Hippocampal formation (tissue), 2 donors: Measurements from ENCODE around the gene AGR2.
"Not testable (repeated sequence)": the region's sequence is repeated elsewhere in the genome, so short reads cannot be mapped to it uniquely, and the experiment has no call there.

Source experiments
- DNase-seq, 2 donors: peaks; one replicate each; lab custom pipeline; 2025; lab: John Stamatoyannopoulos, UW

AGR2 gene

DNA sequence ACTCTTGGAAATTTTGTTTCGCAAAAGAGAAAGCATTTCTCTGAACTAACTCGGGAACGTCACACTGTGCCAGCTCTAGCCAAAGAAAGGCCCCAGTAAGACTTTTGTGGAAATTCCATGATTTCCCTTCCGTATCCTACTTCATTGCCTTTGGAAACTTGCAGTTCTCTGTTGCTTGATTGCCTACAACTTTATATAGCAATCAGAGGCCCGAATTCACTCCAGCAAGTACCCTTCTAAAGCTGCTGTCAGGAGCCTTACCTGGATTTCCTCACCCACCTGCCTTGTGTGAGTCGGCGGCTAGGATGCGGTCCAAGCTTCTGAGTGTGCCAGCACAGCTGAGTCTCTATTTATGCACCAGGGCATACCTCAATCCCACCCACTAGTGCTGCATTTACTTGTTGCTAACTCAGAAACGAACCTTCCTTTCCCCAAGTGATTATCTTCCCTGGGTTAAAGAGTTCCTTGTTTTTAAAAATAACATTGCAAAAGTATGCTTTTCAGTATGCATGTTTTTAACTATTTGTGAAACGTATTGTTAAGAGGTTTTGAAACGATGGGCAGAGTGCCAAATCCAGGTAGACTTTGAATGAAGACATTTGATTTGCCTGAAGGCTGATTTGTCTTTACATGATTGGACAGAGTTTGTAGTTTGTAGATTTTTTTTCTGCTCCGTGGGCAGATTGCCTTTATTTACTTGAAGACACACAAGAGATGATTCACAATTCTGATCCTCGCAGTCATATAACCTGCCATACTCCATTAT, at the start of gene AGR2:
Gene AGR2, minus strand, starts transcription at position 326 of the 766 bp plus-strand sequence. CDS start 3,203 bp downstream, outside the sequence.
- no peak for DNase-seq

DNA sequence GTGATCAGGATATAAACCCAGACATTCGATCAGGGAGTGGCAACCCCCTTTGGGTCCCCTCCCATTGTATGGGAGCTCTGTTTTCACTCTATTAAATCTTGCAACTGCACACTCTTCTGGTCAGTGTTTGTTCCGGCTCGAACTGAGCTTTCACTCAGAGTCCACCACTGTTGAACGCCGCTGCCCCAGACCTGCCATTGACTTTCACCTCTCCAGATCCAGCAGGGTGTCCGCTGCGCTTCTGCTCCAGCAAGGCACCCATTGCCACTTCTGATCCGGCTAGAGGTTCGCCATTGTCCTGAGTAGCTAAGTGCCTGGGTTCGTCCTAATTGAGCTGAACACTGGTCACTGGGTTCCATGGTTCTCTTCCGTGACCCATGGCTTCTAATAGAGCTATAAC, 48.4 kb upstream of the AGR2 start:
- not testable (repeated sequence) for DNase-seq

DNA sequence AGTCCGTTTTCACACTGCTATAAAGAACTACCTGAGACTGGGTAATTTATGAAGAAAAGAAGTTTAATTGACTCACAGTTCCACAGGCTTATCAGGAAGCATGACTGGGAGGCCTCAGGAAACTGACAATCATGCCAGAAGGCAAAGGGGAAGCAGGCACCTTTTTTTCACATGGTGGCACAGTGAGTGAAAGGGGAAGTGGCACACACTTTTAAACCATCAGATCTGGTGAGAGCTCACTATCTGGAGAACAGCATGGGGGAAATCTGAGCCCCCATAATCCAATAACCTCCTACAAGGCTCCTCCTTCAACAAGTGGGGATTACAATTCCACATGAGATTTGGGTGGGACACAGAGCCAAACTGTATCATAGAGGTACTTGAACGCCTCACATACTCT, 47.0 kb upstream of the AGR2 start:
- DNase-seq = no peak

DNA sequence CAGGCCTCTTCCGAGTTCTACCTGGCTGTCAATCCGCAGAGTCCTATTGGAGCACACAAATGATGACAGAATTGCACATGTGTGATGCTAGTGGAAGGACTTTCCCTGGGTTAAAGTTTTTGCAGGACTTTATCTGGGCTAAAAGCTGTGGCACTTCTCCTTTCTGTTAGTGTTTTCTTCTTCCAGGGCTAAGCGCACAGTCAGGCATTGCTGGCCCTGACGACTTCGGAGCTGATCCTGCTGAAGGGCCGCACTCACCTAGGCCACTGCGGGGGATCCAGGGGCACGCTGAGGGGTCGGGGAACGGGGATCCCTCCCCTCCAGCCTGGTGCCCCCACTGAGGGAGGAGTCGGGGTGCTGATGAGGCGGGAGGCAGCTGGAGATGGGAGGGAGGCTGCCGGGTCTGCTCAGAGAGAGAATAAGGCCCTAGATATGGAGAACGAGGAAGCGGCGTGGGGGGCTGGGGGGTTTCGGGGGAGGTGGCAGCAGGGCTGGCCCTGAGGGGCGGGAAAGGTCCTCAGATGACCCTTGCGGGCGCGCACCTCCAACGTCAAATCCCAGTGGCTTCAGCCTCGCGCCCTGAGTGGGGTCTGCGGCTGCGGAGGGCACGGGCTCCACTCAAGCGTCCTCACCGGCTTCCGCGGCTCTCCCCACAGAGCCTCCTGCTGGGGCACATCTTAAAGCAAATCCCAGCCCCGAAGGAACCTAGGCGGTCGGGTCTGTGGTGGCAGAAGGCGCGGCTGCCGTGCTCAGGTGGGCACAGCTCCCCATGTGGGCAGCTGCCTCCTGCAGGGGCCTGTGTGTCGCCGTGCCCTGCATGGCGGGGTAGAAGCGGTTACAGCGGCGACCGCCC, 46.0 kb upstream of the AGR2 start:
- no peak for DNase-seq

GRCh38 chr7:16849296-16850148, 44.7 kb upstream of the AGR2 start:
- no peak for DNase-seq

DNA sequence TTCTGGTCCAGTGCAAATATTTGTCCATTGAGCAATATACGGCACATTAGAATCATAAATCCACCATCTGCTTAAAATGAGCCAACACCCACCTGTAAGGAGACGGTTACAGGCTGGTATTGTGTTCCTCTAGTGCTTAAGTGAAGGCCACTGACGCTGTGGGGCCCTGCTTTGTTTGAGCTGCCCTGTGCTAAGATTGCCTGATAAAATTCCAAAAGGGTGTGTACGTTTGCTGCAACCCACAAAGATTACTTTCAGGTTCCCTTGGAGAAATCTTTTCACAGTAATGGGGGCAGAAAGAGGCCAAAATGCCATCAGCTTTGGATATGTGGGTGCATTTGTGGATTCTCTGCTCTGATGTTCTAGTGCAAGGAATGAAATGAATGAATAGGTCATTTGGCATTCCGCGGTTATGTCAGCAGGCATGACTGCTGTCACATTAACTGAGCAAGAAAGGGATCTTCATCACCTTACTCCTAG, 42.6 kb upstream of the AGR2 start:
- no peak for DNase-seq

DNA sequence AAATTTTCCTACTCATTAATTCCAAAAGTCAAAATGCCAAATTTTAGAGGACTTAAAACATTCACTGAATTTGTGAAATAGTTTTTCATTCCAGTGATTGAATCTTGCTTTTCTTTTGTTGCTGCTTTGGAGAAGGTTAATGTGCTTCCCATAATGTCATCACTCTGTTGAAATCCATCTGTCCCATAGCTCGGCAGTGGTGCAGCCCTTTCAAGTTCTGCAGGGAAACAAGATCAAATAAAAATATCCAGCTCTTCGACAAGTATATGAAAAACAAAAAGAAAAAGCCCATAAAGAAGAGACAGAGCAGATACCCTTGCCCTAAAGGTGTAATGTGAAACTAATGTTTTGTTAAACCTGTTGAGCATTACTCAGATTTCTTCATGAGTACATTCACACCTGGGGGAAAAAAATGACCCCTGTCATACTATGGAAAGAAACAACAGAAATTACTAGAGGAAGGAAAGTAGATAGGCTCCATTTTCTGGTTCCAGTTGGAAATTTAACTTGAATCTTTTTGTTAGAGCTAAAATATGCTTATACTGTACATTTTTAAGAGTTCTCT, 41.9 kb upstream of the AGR2 start:
- DNase-seq = no peak

GRCh38 chr7:16845746-16846145, 40.9 kb upstream of the AGR2 start:
- DNase-seq = no peak

DNA sequence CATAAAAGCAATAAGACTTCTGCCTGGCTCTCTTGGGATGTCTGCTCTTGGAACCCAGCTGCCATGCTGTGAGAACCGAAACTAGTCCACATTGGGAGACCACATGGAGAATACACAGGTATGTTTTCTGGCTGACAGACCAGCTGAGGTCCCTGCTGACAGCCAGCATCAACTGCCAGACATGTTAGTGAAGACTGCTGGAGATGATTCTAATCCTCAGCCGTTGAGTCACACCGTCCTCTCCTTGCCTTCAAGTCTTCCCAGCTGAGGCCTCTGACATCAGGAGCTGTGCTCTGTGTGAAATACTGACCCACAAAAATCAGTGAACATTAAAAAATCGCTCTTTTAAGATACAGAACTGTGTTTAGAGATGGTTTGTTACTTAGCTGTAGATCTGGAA, 36.9 kb upstream of the AGR2 start:
- no peak for DNase-seq

DNA sequence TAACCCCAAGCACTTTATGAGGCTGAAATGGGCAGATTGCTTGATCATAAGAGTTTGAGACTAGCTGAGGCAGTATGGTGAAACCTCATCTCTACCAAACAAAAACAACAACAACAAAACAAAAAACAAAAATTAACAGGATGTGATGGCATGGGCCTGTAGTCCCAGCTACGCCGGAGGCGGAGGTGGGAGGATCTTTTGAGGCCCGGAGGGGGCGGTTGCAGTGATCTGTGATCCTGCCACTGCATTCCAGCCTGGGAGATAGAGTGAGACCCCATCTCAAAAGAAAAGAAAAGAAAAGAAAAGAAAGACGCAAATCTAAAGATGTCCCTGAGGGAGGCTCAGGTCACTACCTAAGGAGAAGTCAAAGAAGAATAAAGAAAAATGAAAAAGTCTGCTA, 35.3 kb upstream of the AGR2 start:
- no peak for DNase-seq

- no peak for DNase-seq
Observed at GRCh38 chr7:16839646-16840045, 34.8 kb upstream of the AGR2 start.

GRCh38 chr7:16838891-16839290, 34.1 kb upstream of the AGR2 start:
- DNase-seq = no peak

DNA sequence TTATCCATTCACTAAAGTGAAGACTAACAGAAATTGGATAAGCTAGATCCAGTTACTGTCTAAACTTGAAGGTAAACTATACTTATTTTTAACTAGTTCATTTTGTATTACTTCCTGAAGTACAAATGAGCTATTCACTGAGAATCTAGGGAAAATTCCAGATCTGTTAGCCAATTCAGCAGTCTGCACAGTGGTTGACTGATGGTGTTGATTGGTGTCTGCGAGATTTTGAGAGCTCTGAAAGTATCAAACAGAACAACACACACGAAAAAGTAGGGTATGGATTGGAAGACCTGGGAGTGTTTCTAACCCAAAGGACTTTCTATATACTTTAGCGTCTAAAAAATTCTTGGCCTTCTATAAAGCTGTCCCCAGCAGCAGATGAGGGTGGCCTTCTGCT, 33.6 kb upstream of the AGR2 start:
- DNase-seq = no peak

DNA sequence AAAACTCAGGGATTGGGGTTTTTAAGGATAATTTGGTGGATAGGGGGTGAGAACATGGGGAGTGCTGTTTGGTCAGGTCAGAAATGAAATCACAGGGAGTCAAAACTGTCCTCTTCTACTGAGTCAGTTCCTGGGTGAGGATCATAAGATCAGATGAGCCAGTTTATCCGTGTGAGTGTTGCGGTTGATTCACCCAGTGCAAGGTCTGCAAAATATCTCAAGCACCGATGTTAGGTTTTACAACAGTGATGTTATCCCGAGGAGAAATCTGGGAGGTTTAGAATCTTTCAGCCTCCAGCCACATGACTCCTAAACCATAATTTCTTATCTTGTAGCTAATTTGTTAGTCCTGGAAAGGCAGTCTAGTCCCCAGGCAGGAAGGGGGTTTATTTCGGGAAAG, 31.7 kb upstream of the AGR2 start:
- DNase-seq = no peak

DNA sequence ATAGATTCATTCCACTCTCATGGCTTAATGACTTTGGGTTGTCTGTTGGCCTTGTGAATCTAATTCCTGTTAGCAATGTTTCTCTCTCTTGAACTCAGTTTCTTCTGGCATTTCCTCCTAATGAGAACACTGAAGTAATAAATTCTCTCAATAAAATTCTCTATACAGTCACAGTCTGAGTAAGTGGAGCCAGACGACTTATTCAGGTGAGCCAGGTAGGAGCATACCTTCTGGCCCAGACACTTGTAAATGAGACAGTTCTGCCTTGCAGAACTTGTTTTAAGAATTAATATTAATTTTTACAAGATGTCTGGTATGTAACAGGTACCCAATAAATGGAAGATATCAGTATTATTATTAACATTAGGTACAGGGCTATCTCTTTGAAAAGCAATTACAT, 28.6 kb upstream of the AGR2 start:
- no peak for DNase-seq

DNA sequence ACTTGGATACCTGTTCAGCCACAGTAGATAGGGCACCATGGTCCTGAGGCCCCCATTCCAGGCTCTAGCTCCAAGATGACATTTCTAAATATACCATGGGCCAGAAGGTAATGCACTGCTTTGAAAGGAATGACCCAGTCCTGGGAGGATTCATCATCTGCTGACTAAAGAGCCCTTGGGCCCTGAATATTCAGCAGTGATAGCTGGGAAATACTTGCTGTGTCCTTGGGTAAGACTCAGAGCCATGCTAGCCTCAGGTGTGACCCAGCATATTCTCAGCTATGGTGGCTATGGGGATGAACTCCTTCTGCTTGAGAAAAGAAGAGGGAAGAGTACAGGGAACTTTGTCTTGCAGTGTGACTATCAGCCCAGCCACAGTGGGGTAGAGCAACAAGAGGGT, 21.3 kb upstream of the AGR2 start:
- DNase-seq = no peak

DNA sequence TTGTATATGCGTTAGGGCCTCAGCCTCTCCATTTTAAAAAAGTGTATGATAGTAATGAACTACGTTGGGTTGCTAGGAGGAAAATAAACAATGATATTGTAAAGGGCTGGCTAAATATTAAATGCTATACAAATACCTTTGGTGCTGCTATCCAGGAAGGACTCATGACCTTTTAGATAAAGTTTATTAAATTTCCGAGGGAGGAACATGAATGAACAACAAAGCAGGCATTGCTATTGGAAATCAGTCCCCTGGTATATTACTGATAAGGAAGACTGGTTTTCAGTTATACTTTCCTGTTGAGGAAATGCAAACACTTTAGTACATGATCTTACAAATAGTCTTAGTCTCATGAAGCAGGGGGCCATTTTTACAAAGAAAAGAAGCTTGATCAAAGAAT, 17.2 kb upstream of the AGR2 start:
- no peak for DNase-seq

DNA sequence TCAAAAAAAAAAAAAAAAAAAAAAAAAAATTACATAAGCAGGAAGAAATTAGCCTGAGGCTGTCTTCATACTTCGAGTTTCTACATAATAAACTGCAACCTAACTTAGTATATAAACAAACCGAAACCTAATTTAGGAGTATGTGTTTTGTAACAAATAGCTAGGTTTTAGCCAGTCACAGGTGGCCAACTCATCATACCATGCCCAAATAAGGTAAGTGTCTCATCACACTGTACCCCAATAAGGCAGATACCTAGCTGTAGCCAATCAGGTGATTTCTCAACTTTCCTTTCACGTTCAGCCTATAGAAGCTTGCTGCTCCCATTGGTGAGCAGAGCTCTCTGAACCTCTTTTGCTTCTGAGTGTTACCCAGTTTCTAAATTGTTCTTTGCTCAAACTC, 13.9 kb upstream of the AGR2 start:
- DNase-seq = no peak

- DNase-seq = no peak
Observed at GRCh38 chr7:16817536-16817935, 12.7 kb upstream of the AGR2 start.

DNA sequence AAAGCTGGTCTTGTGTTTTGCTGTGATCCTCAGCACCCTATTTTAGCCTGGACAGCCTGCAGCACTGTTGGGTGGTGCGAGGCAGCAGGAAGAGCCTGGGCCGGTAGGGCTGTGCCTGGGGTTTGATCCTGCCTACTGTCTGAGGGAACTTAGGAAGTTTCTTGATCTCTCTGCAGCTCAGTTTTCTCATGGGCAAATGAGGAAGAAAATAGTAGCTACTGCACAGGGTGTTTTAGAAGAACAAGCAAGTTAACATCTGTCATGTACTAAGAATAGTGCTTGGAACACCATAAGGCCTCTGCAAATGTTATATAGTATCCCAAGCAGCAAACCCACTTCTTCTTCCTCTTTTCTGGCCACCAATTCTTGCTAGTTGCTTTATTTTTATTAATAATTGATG, 12.0 kb upstream of the AGR2 start:
- peak in 1 of 2 donors; percentile 62 for DNase-seq

DNA sequence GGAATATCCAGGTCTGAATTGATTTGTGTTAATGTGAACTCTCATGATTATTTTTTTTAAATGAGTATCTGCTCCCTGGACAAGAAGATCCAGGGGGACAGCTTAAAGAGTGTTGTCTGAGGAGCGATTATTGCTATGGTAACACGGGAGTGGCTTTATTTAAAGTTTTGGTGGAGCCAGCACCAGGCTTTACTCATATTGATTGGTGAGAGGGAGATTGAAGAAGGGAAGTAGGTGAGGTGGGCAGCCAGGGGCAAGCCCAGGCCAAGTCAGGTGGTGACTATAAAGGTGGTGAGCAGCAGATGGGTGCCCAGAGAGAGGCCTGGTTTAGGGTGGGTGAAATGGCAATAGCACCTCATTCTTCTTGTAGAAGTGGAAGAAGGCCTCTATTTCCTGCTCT, 10.2 kb upstream of the AGR2 start:
- DNase-seq = no peak

DNA sequence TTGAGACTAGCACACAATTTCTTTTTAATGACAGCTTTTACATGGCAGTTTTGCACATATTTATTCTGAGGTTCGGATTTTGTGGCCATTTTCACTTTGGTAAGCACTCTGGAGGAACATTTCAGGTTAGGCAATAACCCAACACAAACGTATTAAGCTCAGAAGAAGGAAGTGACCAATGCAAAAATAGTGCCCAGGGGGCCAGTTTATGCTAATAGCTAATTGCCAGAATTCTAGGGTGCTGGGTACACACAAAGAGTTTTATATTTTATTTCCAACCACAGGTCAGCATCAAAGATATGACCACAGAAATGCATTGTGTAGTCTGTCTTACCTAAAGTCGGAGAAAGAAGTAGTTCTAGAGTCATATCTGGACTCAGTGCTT, 8.4 kb upstream of the AGR2 start:
- DNase-seq = no peak
